HG03025 (cell line): Measurements from ENCODE around the gene SOD1.
"Not testable (repeated sequence)": the region's sequence is repeated elsewhere in the genome, so short reads cannot be mapped to it uniquely, and the experiment has no call there.

Experiments used
- ATAC-seq: cut with Tn5 transposase; IDR thresholded peaks from one replicate; pipeline ENCODE4 v1.9.1; 2021; ENCODE audit warnings: mild to moderate bottlenecking, moderate library complexity; ENCODE audit not compliant: unreplicated experiment, low FRiP score

Gene SOD1

GRCh38 chr21:31659536-31660258, at the start of gene SOD1:
SOD1 (plus strand) TSS chr21:31659693; CDS start chr21:31659770, 77 bp downstream.
- ATAC-seq, result peak; percentile 93

DNA sequence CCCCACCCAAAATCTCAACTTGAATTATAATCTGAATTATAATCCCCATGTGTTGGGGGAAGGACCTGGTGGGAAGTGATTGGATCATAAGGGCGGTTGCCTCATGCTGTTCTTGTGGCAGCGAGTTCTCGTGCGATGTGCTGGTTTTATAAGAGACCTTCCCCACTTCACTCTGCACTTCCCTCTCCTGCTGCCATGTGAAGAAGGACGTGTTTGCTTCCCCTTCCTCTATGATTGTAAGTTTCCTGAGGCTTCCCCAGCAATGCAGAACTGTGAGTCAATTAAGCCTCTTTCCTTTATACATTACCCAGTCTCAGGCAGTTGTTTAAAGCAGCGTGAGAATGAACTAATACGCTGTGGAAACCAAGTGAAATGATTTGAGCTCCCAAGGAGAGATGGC, 48.0 kb upstream of the SOD1 start:
- no peak for ATAC-seq

GRCh38 chr21:31612894-31613785, 46.4 kb upstream of the SOD1 start:
- no peak for ATAC-seq

DNA sequence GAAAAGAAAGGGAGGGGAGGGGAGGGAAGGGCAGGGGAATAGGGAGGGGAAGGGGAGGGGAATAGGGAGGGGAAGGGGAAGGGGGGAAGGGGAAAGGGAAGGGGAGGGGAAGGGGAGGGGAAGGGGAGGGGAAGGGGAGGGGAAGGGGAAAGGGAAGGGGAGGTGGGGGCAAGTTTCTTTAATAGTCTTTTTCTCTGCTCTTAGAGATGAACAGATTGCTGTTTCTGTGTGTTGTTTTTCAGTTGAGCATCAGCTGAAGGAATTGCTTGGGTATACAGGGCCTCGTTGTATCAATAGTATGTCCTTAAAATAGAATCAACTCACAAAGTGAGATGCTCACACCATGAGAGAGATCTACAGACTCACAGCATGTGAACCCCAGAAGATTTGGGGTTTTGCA, 44.8 kb upstream of the SOD1 start:
- ATAC-seq, result no peak

- ATAC-seq, result no peak
Measured at GRCh38 chr21:31616216-31616615, 43.3 kb upstream of the SOD1 start.

DNA sequence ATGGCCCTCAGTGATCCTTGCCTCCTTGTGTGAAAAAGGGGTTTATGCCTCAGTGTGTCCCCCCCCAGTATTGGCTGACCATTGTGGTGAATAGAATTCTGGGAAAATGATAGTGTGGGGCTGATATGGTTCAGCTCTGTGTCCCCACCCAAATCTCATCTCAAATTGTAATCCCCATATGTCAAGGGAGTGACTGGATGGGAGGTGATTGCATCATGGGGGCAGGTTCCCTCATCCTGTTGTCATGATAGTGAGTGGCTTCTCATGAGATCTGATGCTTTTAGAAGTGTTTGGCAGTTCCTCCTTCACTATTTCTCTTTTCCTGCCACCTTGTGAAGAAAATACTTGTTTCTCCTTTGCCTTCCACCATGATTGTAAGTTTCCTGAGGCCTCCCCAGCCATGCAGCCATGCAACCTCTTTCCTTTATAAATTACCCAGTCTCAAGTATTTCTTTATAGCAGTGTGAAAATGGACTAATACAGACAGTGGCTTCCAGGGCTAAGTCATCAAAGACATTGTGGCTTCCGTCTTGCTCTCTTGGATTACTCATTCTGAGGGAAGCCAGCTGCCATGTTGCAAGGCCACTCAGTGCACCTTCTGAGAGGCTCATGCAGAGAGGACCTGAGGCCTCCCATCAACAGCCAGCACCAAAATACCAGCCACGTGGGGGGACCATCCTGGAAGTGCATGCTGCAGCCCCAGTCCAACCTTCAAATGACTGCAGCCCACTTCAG, 40.6 kb upstream of the SOD1 start:
- ATAC-seq, result no peak

- ATAC-seq, result no peak
Measured at GRCh38 chr21:31622397-31622796, 37.1 kb upstream of the SOD1 start.

GRCh38 chr21:31623664-31624063, 35.8 kb upstream of the SOD1 start:
- no peak for ATAC-seq

- no peak for ATAC-seq
Measured at GRCh38 chr21:31624181-31624580, 35.3 kb upstream of the SOD1 start.

DNA sequence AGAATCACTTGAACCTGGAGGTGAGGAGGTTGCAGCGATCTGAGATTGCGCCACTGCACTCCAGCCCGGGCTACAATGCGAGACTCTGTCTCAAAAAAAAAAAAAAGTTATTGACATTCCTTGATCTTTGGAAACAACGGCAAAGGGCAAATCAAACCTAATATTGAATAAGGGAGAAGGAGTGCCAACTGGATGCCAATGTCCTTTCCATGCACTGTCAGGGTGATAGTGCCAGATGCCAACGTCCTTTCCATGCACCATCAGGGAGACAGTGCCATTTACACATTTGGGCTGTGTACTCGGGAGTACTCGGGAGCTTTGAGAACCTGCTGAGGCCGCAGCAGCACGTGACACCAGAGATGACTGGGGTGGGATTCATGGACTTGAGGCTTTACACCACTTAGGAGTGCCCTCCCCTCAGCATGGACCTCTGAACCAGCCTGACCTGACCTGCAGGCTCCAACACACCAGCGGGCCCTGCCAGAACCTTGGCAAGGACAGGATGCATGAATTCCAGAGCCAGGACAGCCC, 34.5 kb upstream of the SOD1 start:
- no peak for ATAC-seq

- ATAC-seq, result no peak
Measured at GRCh38 chr21:31629972-31630711, 29.4 kb upstream of the SOD1 start.

DNA sequence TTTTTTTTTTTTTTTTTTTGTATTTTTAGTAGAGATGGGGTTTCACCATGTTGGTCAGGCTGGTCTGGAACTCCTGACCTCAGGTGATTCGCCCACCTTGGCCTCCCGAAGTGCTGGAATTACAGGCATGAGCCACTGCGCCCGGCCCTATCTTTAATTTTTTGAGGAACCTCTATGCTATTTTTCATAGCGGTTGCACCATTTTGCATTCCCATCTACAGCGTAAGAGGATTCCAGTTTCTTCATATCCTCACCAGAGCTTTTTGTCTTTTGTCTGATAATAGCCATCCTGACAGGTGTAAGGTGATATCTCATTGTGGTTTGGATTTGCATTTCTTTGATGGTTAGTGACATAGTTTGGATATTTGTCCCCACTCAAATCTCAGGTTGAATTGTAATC, 27.6 kb upstream of the SOD1 start:
- ATAC-seq, result not testable (repeated sequence)

GRCh38 chr21:31634993-31635392, 24.5 kb upstream of the SOD1 start:
- no peak for ATAC-seq

GRCh38 chr21:31636874-31637273, 22.6 kb upstream of the SOD1 start:
- ATAC-seq, result no peak

DNA sequence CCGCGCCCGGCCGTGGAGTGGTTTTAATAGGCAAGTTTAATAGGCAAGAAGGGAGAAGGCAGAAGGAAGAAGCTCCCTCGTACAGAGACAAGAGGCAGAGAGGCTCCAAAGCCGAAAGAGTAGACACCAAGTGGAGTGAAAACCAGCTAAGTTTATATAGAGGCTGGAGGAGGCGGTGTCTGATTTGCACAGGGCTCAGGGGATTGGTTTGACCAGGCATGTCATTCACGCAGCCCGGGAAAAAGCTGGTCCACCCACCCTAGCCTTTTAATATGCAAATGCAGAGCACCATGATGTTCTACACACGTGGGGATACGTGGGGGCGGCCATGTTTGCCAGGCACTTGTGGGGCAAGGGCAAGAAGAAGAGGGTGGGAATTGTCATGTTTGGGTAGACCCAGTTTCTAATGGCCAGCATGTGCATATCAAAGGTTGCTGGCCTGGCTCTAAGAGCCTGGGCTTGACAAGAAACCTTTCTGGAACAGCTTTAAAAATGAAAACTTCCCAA, 18.0 kb upstream of the SOD1 start:
- ATAC-seq, result no peak

DNA sequence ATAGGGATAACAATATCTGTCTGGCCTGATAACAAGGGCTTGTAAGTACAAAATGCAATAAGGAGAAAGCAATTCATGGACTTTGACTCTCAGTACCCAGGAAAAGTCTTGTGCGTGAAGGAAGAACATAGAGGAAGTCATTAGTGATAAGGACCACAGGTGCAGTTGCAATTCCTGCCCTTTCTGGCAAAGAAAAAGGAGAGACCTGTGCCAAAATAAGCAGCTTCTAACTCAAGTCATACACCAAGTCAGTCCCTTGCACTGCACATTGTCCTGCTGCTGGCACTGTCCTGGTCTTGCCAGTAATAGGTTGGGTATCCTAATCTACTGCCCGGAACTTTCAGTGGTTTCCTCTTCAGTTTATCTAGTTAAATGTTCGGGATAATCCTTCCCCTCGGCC, 14.8 kb upstream of the SOD1 start:
- ATAC-seq, result no peak

- ATAC-seq, result peak; percentile 90
Measured at GRCh38 chr21:31647650-31648049, 11.8 kb upstream of the SOD1 start.

DNA sequence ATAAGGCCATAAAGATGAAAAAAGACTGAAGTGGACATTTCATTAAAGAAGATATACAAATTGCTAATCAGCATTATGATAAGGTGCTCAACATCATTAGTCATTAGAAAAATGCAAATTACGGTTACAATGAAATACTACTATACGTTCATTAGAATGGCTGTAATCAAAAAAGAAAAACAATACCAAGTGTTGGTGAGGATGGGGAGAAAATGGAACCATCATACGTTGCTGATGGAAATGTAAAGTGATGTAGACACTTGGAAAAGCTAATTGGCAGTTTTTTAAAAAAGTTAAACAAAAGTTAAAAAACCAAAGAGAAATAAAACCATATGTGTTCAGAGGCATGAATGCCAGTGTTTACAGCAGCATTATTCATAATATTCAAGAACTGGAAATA, 8.6 kb upstream of the SOD1 start:
- ATAC-seq, result no peak

- not testable (repeated sequence) for ATAC-seq
Measured at GRCh38 chr21:31651491-31651890, 8.0 kb upstream of the SOD1 start.

- no peak for ATAC-seq
Measured at GRCh38 chr21:31654340-31654739, 5.2 kb upstream of the SOD1 start.
